Mesenteric fat pad (tissue), 1 donor: ENCODE results near the gene EFCAB8. TPM values are rescaled to one million over a fixed set of nuclear protein-coding genes. Genes with fewer than 3 reads are reported as not detected.
"Not testable (repeated sequence)": the region's sequence is repeated elsewhere in the genome, so short reads cannot be mapped to it uniquely, and the experiment has no call there.

Experiments
- DNase-seq: peaks from one replicate; pipeline ENCODE4 v3.0.0-alpha.2; 2020; ENCODE audit warnings: low spot score
- total RNA-seq: library from RNA; stranded (reverse); fragmentation: NEBNext Ultra II Directional; extraction: Animal tissue kit (Norgen Biotek cat#: 25700); gene quantifications from one replicate; pipeline ENCODE4 v1.2.1, GENCODE V29; 2021
- donor health status: DM: yes; HTN: yes; CAD: no.

Gene EFCAB8
- total RNA-seq, 1 donor from 2014 or later, result 0.39 TPM

DNA sequence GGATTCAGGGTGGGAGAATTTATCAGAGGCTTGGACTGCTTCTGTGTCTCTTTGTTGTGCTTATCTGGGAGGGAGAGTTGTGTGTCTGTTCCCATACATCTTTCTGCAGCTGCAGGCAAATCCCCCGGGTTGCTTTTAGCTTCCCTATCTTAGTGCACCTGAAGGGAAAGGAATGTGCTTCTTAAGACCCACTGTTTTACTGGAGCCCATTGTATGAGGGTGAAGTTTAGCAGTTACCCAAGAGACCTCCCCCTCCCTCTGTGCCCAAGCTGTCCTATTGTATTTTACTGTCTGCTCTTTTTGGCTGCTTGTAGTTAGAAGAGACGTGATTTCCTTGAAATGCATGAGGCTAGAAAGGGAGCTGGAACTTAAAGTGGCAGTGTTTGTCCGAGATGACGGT lies 91.8 kb downstream of the EFCAB8 start:
- DNase-seq, result not testable (repeated sequence)

GRCh38 chr20:32957459-32957858 lies 98.7 kb downstream of the EFCAB8 start:
- no peak for DNase-seq

- DNase-seq, result no peak
Measured at GRCh38 chr20:32958574-32958973, 99.9 kb downstream of the EFCAB8 start.

DNA sequence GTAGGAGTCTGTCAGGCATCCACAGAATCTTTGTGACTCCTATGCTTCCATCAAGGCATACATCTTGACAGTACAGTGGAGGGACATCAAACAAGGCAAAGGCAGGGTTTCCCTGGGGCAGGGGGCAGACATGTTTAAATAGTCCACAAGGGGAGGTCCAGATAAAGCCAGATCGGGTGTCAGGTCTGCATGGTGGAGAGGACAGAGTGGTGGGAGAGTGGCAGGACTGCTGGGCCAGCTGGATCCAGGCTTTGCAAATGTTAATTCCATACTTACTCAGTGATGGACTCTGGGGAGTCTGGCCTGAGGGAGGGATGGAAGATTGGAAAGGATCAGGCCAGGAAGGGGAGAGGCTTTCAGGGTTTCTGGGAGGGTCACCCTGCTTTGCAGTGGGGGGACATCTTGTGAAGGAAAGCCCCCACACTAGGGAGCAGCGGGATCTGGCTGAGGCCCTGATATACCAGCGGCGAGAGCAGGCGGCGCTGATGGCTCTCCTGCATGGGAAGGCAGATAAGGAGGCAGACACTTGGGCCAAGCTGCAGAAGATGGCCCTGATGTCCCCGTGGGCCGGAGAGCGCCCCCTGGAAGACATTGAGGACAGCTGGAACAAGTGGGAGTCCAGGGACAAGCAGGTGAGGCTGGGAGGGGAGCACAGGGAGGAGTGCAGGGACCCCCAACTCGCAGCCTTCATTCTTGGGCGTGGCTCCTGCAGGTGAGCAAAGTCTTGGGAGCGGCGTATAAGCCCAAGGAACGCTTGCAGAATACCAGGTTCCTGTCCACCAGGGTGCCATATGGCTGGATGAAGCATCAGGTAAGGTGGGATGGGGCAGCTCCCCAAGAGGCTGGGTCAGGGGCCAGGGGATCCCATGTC lies 100.9 kb downstream of the EFCAB8 start:
- DNase-seq, result peak; percentile 71

DNA sequence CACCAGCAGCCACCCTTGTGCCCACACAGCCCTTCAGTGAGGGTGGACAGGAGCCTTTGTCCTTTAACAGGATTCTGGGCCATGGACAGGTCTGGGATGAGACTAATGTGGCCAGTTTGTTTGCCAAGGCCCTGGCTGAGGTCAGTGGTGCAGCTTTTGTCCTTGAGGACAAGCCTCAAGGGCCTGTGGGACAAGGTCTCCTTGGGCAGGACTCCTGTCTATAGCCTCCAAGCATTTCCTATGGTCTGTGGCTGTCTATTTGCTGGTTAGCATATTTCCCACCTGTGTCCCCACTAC lies 101.4 kb downstream of the EFCAB8 start:
- DNase-seq, result peak; percentile 71

DNA sequence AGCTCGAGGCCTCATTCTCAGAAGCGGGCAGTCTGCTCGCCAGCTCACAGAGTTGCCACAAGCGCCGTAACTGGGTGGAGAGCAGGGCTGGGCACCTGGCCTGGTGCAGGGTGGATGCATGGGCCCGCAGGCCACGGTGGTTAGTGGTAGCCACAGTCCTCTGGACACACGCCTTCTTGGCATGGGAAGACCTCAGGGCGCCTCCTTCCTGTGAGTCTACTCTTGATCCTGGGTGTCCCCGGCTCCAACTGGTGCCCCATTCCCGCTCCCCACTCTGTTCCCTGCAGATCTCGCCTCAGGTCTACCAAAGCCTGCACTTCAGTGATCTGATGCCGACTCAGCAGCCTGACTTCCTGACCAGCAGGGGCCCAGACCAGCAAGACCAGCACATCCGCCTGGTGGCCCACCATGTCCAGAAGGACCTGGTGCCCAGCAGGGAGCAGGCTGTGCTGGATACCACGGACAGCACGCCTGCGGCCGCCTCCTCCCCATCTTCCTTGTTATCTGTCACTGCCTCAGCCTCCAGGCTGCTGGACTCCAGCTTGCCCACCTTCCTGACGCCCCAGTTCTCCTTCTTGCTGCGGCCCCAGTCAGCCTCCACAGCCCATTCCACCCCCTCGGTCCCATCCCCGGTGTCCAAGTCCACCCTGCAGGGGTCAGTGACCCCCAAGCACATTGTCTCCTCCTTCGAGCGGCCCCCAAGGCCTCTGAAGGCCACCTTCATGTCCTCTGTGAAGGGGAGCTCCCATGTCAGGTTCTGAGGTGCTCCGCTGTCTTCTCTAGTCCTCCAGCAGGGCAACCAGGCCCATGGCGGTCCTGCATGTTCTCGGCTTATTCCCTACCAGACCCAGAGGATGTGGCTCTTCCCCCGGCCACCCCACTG lies 102.4 kb downstream of the EFCAB8 start:
- peak; percentile 87 for DNase-seq

DNA sequence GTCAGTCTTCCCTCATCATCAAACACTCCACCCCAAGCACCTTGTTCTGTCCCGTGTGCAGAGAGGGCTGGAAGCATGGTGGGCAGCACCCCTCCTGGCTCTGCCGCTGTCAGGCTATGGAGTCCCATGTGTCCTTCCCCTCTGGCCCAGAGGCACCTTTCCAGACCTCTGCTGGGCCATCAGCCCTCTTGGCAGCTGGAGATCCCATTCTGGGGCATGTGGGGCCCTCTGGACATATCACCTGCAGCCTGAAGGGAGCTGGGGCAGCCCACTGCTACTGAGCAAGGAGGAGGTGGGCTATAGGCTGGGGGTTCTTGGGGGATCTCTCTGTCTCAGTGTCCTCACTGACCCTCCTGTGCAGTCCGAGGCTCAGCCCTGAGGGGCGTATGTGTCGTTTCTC lies 103.3 kb downstream of the EFCAB8 start:
- DNase-seq, result peak; percentile 73

- DNase-seq, result not testable (repeated sequence)
Measured at GRCh38 chr20:32962646-32963045, 103.9 kb downstream of the EFCAB8 start.

GRCh38 chr20:32963176-32963575 lies 104.5 kb downstream of the EFCAB8 start:
- DNase-seq, result peak; percentile 76

DNA sequence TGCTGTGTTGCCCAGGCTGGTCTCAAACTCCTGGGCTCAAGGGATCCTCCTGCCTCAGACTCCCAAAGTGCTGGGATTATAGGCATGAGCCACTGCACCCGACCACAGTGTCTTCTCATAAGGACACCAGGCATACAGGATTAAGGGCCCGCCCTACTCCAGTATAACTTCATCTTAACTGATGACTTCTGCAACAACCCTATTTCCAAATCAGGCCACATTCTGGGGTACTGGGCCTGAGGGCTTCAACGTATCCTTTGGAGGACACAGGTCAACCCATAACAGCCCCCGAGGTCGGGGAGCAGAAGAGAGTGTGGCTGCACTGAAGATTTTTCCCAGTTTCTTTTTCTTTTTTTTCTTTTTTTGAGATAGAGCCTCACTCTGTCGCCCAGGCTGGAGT lies 105.9 kb downstream of the EFCAB8 start:
- peak; percentile 57 for DNase-seq

DNA sequence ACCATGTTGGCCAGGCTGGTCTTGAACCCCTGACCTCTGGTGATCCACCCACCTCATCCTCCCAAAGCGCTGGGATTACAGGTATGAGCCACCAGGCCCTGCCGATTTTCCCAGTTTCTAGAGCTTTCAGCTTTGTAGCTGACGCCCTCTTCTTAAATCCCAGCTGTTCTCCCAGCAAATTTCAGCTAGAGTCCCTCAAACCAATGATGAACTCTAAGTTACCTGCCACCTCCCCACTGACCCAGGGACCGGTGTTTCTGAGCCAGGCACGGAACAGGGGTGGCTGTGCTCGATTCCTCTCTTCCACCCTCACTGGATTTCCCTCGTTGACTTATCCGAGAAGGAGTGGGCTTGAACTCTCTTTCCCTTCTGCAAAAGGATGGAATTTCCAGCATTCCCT lies 106.4 kb downstream of the EFCAB8 start:
- no peak for DNase-seq

DNA sequence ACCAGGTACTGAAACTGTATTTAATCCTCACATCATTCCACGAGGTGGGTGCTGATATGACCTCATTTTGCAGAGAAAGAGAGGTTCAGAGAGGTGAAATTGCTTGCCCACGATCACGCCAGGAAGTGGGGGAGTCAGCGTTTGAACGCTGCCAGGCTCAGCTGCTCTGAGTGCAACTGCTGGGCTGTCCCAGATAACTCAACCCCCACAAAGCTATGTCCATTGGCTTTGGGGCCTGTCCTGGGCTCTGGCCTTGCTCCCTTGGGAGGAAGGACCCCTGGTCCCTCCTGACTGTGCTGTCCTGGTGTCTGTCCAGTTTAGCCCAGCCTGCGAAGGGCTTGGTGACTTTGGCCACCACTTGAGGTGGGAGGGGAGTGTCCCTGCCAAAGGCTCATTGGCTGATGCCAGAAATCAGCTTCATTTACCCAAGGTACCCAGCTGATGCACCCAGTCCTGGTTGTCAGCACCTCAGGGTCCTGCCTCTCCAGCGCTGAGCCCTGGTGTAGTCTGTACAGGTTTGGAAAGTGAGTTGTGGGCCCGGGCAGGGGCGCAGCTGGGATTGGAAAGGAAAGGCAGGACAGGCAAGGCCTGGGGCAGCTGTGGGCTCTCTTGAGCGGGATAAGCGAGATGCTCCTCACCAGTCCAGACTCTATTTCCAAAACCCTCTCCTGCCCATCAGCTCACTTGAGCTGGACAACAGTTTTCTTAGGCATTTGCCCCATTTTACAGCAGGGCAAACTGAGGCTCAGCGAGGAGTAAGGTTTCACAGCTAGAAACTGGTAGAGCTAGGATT lies 107.1 kb downstream of the EFCAB8 start:
- peak; percentile 80 for DNase-seq

- DNase-seq, result peak; percentile 74
Measured at GRCh38 chr20:32966382-32966781, 107.7 kb downstream of the EFCAB8 start.

GRCh38 chr20:32966881-32967781 lies 108.4 kb downstream of the EFCAB8 start:
- DNase-seq, result peak; percentile 81

GRCh38 chr20:32967961-32968457 lies 109.3 kb downstream of the EFCAB8 start:
- no peak for DNase-seq

- DNase-seq, result peak; percentile 80
Measured at GRCh38 chr20:32968478-32969241, 109.9 kb downstream of the EFCAB8 start.

GRCh38 chr20:32969356-32970114 lies 110.8 kb downstream of the EFCAB8 start:
- peak; percentile 55 for DNase-seq

DNA sequence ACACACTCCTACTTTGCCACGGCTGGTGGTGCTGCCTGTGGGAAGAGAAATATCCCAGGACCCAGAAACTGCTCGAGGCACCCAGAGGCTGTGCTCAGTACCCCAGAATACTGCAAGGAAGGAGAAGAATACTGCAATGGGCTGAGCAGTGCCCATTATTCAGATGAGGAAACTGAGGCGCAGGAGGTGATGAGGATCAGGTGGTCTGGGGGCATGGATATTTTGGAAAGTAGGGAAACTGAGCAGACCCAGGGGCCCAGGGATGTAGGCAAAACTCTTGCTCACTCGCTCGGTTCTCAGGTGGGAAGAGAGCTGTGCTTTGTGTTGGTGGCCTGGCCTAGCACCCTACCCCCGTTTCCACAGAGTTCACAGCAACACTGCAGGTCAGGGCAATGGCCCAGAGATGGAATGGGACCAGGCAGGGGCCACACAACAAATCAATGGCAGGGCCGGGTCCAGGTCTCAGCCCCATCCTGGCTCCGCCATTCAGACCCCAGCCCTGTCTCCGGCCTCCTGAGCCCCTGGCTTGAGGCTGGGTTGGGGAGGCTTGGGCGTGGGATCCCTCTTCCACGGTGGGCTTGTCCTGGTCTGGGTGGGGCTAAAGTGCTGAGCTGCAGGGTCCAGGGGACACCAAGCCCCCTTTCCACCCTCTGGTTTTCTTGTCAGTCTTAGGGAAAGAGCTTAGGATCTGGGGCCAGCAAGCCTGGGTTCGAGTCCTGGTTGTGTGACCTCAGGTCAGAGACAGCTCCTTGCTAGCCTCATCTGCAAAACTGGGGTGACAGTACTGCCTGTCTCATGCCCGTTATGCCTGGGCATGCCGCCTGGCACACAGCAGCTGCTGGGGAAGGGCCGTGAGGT lies 111.6 kb downstream of the EFCAB8 start:
- peak; percentile 81 for DNase-seq
